ENCODE measurements around the gene FREM1.
A peak's percentile ranks its signal among the peaks of the same experiment; 100 is the strongest.

Gene FREM1

GRCh38 chr9:14813336-14814248, 96.6 kb downstream of the FREM1 start:
- no peak for DNase-seq

GRCh38 chr9:14812806-14813205, 97.4 kb downstream of the FREM1 start:
- no peak for DNase-seq

- no peak for DNase-seq
These were observed 98.4 kb downstream of the FREM1 start for GRCh38 chr9:14811844-14812243.

- no peak for DNase-seq
These were observed 103.2 kb downstream of the FREM1 start for GRCh38 chr9:14806941-14807520.

- no peak for DNase-seq
These were observed 111.2 kb downstream of the FREM1 start for GRCh38 chr9:14799030-14799429.

- no peak for DNase-seq
These were observed 112.8 kb downstream of the FREM1 start for GRCh38 chr9:14797435-14797834.

- DNase-seq, result no peak
These were observed 116.8 kb downstream of the FREM1 start for GRCh38 chr9:14793389-14793788.

- DNase-seq, result no peak
These were observed 119.6 kb downstream of the FREM1 start for GRCh38 chr9:14790628-14791027.

- no peak for DNase-seq
These were observed 121.4 kb downstream of the FREM1 start for GRCh38 chr9:14788846-14789245.

GRCh38 chr9:14783358-14783757, 126.9 kb downstream of the FREM1 start:
- no peak for DNase-seq

GRCh38 chr9:14782286-14783051, 127.8 kb downstream of the FREM1 start:
- no peak for DNase-seq

- DNase-seq, result no peak
These were observed 129.5 kb downstream of the FREM1 start for GRCh38 chr9:14780693-14781092.

- no peak for DNase-seq
These were observed 130.0 kb downstream of the FREM1 start for GRCh38 chr9:14780251-14780650.

- DNase-seq, result no peak
These were observed 130.6 kb downstream of the FREM1 start for GRCh38 chr9:14779566-14780022.

- DNase-seq, result no peak
These were observed 131.7 kb downstream of the FREM1 start for GRCh38 chr9:14778565-14778964.

GRCh38 chr9:14775917-14776316, 134.3 kb downstream of the FREM1 start:
- DNase-seq, result no peak

- DNase-seq, result no peak
These were observed 139.6 kb downstream of the FREM1 start for GRCh38 chr9:14770592-14770991.

- no peak for DNase-seq
These were observed 141.0 kb downstream of the FREM1 start for GRCh38 chr9:14769230-14769571.

GRCh38 chr9:14768405-14769229, 141.6 kb downstream of the FREM1 start:
- peak in 1 of 2 experiments; percentile 0 for DNase-seq

- DNase-seq, result no peak
These were observed 143.9 kb downstream of the FREM1 start for GRCh38 chr9:14766299-14766698.

GRCh38 chr9:14761584-14761983, 148.6 kb downstream of the FREM1 start:
- DNase-seq, result no peak

- DNase-seq, result no peak
These were observed 150.2 kb downstream of the FREM1 start for GRCh38 chr9:14760060-14760459.

GRCh38 chr9:14756291-14756690, 153.9 kb downstream of the FREM1 start:
- DNase-seq, result no peak
